Lower leg skin (tissue), 3 donors: ENCODE measurements around the gene CMIP.

ENCODE experiments used
- POLR2A ChIP-seq, 2 donors: fragments of 450-650 bp; IDR thresholded peaks; one replicate each; pipeline ENCODE4 v1.6.1; 2016 to 2017; ENCODE audit warnings: antibody characterized with exemption in 2 of 2, mild to moderate bottlenecking in 1 of 2, moderate library complexity in 1 of 2
- TF ChIP-seq, protein P1 (sequence below), 3 donors: fragments of 450-650 bp; IDR thresholded peaks; one replicate each; pipeline ENCODE4 v1.5.1; 2016; ENCODE audit warnings: antibody characterized with exemption in 3 of 3, mild to moderate bottlenecking in 3 of 3, moderate library complexity in 2 of 3

DNA sequence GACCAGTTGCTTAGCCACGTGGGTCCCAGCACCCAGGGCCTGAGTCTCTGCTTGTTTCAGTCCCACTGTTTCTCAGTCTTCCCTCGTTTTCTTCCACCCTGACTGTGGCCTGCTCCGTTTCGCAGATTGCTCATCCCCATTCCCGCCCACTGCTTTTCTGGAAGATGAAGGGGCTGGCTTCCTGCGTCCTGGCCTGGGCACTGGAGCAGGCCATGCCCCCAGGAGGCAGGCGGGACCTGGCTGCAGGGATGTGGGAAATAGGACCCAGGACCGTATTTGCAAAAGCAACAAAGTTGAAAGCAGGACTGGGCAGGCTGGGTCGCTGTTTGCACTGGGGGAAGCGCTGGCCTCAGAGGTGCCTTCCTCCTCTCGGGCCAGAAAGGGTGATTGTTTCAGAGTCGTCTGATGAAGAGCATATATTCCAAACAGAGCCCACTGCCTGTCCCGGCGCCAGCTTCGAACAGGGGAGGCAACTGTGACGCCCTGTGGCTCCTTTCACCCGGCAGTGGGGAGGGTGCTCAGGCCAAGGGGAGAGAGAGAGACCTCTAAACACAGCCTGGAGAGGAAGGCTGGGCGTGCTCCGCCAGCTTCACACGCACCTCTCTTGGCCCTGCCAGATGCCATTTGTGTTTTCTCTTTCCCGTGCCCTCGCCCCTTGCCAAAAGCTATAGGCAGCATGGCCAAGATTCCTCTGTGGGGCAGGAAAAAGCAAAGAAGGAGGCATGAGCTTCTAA is 108.6 kb downstream of the CMIP start:
- TF ChIP-seq, protein P1, sequence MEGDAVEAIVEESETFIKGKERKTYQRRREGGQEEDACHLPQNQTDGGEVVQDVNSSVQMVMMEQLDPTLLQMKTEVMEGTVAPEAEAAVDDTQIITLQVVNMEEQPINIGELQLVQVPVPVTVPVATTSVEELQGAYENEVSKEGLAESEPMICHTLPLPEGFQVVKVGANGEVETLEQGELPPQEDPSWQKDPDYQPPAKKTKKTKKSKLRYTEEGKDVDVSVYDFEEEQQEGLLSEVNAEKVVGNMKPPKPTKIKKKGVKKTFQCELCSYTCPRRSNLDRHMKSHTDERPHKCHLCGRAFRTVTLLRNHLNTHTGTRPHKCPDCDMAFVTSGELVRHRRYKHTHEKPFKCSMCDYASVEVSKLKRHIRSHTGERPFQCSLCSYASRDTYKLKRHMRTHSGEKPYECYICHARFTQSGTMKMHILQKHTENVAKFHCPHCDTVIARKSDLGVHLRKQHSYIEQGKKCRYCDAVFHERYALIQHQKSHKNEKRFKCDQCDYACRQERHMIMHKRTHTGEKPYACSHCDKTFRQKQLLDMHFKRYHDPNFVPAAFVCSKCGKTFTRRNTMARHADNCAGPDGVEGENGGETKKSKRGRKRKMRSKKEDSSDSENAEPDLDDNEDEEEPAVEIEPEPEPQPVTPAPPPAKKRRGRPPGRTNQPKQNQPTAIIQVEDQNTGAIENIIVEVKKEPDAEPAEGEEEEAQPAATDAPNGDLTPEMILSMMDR (IDR thresholded peaks at IDR 0.05): no peak
- TF ChIP-seq POLR2A (IDR thresholded peaks at IDR 0.05): no peak
